Measurements from ENCODE around the gene RSKR. TPM values are rescaled to one million over a fixed set of nuclear protein-coding genes. Genes with fewer than 3 reads are reported as not detected.

RSKR gene
- total and polyA plus RNA-seq, 7 donors: 0.23 to 6.9 (median 3.4) TPM; not detected in 1

DNA sequence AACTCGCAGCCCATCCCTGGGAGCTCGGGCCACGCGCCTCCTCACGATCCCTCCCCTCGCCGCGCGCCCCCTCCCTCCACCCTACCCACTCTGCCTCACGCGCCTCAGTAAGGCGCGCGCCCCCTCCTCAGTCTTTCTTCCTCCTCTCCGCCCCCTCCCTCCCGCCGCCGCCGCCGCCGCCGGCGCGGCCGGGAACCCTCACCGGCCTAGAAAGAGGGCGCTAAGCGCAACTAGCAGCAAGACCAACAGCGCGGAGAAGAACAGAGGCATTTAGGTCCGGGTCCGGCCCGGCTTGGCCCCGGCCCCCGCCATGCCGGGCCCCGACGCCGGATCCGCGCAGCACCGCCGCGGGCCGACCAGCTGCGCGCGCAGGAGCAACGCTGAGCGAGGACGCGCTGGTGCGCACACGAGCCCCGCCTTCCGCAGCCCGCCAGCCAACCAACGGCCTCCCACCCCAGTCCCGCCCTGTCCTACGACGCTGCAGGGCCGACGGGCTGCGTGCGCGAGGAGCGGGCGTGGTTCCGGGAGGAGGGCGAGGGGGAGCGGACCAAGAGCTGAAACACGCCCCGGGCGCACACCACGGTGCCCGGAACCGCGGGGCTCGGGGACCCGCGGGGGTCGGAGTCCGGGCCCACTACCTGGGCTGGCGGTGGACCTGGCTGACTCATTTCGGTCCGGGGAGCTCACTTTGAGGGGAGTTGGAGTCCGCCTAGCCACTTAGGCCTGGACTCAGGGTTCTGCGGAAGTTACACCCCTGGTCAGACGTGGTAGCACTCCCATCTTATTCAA is 31.0 kb upstream of the RSKR start, which contains the start of gene BLTP2:
Gene BLTP2, minus strand, starts transcription at position 372 of the 789 bp plus-strand sequence. Its CDS starts 102 bp downstream, at position 270.
- H3K27ac ChIP-seq: peak within 1 kb of the TSS; percentile 91 to 97 (median 95)
- intact Hi-C loops (cut with DNase I): loop anchor here (2.0 to 5.0 kb wide), 2 partner anchors 16 to 67 kb away; partner anchors contain the start of genes PROCA1 and SDF2
- H3K4me1 ChIP-seq: peaks cover 0 to 40% (median 32%) of the 10 kb centered on the region in 4 donors

DNA sequence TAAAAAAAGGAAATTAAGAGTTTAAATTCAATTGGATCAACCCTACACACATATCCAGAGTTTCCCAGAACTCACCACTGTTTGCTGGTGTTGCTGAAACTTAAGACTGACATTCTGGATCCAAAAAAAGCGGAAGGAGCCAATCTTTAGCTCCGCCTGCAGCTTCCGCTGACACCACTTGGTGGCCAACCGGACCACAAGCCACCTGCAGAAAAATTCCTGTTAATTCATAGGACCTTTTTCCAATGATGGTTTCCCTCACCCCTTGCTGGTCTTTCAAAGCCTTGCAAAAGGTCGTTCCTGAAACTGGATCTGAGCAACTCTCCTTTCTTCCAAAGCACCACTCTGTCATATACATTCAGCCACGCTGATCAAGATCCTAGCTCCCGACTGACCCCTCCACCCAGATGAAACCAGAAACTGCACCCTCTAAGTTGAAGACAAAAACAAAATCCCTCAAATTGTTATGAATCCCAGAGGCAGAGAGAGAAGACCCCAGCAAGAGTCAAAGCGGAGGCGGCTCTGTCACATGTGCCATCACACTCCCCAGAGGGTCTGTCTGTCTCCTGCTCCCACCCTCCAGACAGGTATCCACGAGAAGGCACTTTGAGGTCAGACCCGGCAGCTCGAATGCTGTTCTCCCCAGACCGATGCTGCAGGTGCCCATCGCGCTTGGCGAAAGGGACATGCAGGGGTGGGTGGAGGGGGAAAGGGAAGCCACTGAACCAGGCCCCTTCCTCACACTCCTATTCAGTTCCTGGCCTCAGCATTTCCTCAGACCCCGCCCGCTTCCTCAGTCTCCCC is 30.2 kb upstream of the RSKR start:
- H3K27ac ChIP-seq: peak overlapping the region; percentile 91 to 97 (median 95)
- no peak for TF ChIP-seq EP300 (IDR thresholded peaks at IDR 0.05)
- no peak for TF ChIP-seq POLR2AphosphoS5 (IDR thresholded peaks at IDR 0.05)
- peak in 3 of 4 experiments; percentile 24 to 56 (median 34) for TF ChIP-seq CTCF (IDR thresholded peaks at IDR 0.05)
- TF ChIP-seq POLR2A (IDR thresholded peaks at IDR 0.05): no peak
- H3K27me3 ChIP-seq: no peaks in the 10 kb centered on the region
- peak; percentile 69 for DNase-seq
- peak overlapping the region; percentile 94 to 99 (median 98) for H3K4me3 ChIP-seq
- H3K36me3 ChIP-seq: peaks cover 11 to 55% (median 25%) of the 10 kb centered on the region in 4 donors
- H3K9me3 ChIP-seq: no peaks in the 10 kb centered on the region
- intact Hi-C loops (cut with DNase I): loop anchor here (2.0 kb wide), 1 partner anchor 17 kb away; the partner anchor contains the start of gene SDF2
- 0 to 1% methylated on average over 18 of the region's 18 CpGs for WGBS, 2 donors
- peaks cover 0 to 40% (median 32%) of the 10 kb centered on the region in 4 donors for H3K4me1 ChIP-seq

More for the DNA sequence above, 31.0 kb upstream of the RSKR start, which contains the start of gene BLTP2:
- WGBS, 2 donors: 1% methylated on average over 89 of the region's 89 CpGs
- H3K36me3 ChIP-seq: peaks cover 4 to 52% (median 18%) of the 10 kb centered on the region in 4 donors
- H3K27me3 ChIP-seq: no peaks in the 10 kb centered on the region
- peak; percentile 98 for DNase-seq
- H3K9me3 ChIP-seq: no peaks in the 10 kb centered on the region
- TF ChIP-seq EP300 (IDR thresholded peaks at IDR 0.05) (no peak), POLR2AphosphoS5 (IDR thresholded peaks at IDR 0.05) (peak; percentile 90 to 97 (median 94)), POLR2A (IDR thresholded peaks at IDR 0.05) (peak; percentile 68 to 88), CTCF (IDR thresholded peaks at IDR 0.05) (peak in 1 of 4 experiments; percentile 37)
- peak within 1 kb of the TSS; percentile 94 to 99 (median 98) for H3K4me3 ChIP-seq

GRCh38 chr17:28641579-28641978 is 27.6 kb upstream of the RSKR start:
- TF ChIP-seq CTCF (IDR thresholded peaks at IDR 0.05): no peak
- no peak for TF ChIP-seq POLR2A (IDR thresholded peaks at IDR 0.05)
- no peak for TF ChIP-seq EP300 (IDR thresholded peaks at IDR 0.05)
- TF ChIP-seq POLR2AphosphoS5 (IDR thresholded peaks at IDR 0.05): no peak
- no peak for DNase-seq
- peaks cover 0 to 32% (median 25%) of the 10 kb centered on the region in 4 donors for H3K4me1 ChIP-seq
- H3K27me3 ChIP-seq: no peaks in the 10 kb centered on the region
- 89 to 98% methylated on average over 2 of the region's 2 CpGs for WGBS, 2 donors
- no peak overlapping the region for H3K4me3 ChIP-seq
- intact Hi-C loops (cut with DNase I): no loop called here
- peaks cover 27 to 63% (median 45%) of the 10 kb centered on the region in 4 donors for H3K36me3 ChIP-seq
- H3K9me3 ChIP-seq: no peaks in the 10 kb centered on the region
- no peak overlapping the region for H3K27ac ChIP-seq

DNA sequence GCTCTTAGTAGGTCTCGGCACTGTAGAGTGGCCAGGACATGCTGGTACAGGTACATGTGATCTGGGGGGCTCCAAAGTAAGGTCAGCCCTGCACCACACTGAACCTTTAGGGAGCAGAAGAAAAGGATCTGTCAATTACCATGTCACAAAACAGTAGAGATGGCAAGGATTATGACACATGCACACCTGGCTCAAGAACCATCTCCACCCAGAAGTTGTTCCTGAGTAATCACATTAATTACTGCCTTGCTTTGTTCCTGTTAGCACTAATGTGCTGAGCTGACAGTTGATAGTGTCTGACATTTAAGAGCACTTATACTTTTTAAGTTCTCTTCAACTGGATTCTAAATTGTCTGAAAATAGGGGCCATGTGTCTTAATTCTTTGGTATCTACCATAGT is 21.5 kb upstream of the RSKR start:
- H3K27me3 ChIP-seq: no peaks in the 10 kb centered on the region
- H3K36me3 ChIP-seq: peaks cover 46 to 100% (median 88%) of the 10 kb centered on the region in 4 donors
- H3K9me3 ChIP-seq: no peaks in the 10 kb centered on the region
- intact Hi-C loops (cut with DNase I): no loop called here
- no peak for DNase-seq
- H3K27ac ChIP-seq: no peak overlapping the region
- H3K4me3 ChIP-seq: no peak overlapping the region
- TF ChIP-seq EP300 (IDR thresholded peaks at IDR 0.05): no peak
- TF ChIP-seq POLR2AphosphoS5 (IDR thresholded peaks at IDR 0.05): no peak
- TF ChIP-seq POLR2A (IDR thresholded peaks at IDR 0.05): no peak
- TF ChIP-seq CTCF (IDR thresholded peaks at IDR 0.05): no peak
- H3K4me1 ChIP-seq: no peaks in the 10 kb centered on the region
- WGBS, 2 donors: 95 to 97% methylated on average over 1 of the region's 1 CpG
